Measurements from ENCODE around the gene EMILIN1. TPM values are rescaled to one million over a fixed set of nuclear protein-coding genes. Genes with fewer than 3 reads are reported as not detected.

The EMILIN1 gene
- total and polyA plus RNA-seq, 2 of the 8 experiments (the other 6 are each of a cell fraction or from before 2014, with no cell fraction given) = 1.9 to 3.0 TPM

DNA sequence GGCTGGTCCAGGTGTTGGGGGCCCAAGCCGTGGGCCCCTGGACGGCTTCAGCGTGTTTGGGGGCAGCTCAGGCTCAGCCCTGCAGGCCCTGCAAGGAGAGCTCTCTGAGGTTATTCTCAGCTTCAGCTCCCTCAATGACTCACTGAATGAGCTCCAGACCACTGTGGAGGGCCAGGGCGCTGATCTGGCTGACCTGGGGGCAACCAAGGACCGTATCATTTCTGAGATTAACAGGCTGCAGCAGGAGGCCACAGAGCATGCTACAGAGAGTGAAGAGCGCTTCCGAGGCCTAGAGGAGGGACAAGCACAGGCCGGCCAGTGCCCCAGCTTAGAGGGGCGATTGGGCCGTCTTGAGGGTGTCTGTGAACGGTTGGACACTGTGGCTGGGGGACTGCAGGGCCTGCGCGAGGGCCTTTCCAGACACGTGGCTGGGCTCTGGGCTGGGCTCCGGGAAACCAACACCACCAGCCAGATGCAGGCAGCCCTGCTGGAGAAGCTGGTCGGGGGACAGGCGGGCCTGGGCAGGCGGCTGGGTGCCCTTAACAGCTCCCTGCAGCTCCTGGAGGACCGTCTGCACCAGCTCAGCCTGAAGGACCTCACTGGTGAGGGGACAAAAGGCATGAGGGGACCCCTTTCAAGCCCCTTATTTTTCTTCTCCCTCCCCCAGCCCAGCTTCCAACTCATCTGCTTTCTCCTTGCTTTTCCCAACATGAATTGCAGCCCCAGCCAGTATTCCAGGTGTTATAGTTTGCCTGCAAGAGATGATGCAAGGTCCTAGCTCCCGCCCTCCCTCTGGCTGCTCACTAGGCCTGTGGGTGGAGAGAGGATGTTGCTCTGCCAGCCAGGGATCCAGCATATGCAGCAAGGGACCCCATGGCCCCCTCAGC, 5.2 kb downstream of the EMILIN1 start:
- peaks cover 0 to 9% (median 4%) of the 10 kb centered on the region in 4 experiments; a peak in 2 of 7 replicates for H3K27me3 ChIP-seq (replicated peaks in 1 of 4; ENCODE audit: control insufficient read depth in 3 of 4, extremely low read depth in 1 of 4, insufficient read depth in 3 of 4, low read length in 3 of 4)
- H3K36me3 ChIP-seq (ENCODE audit: control insufficient read depth in 2 of 4, insufficient read depth in 4 of 4, low read length in 3 of 4) = no peaks in the 10 kb centered on the region
- no peak overlapping the region for H2BK120ac ChIP-seq (replicated peaks; ENCODE audit: low read depth, low read length)
- H2BK20ac ChIP-seq (ENCODE audit: low read length) = no peak overlapping the region
- H4K91ac ChIP-seq (replicated peaks; ENCODE audit: insufficient read length, low read length) = no peak overlapping the region
- no peak overlapping the region for H3K56ac ChIP-seq (replicated peaks; ENCODE audit: insufficient read length, low read depth, low read length)
- H3K9ac ChIP-seq (replicated peaks in 1 of 4; ENCODE audit: extremely low read depth in 1 of 4, low read depth in 3 of 4, low read length in 3 of 4) = no peak overlapping the region
- H2BK12ac ChIP-seq (ENCODE audit: low read depth, low read length) = no peak overlapping the region
- H3K79me1 ChIP-seq (ENCODE audit: low read depth, low read length) = no peaks in the 10 kb centered on the region
- peak overlapping the region; percentile 72; the same call in 1 of the 2 replicates for H2BK15ac ChIP-seq (ENCODE audit: low read length)
- no peaks in the 10 kb centered on the region for H4K20me1 ChIP-seq (replicated peaks in 1 of 2; ENCODE audit: control insufficient read depth in 1 of 2, insufficient read depth in 2 of 2, low read length in 2 of 2)
- no peak overlapping the region for H3K4ac ChIP-seq (replicated peaks; ENCODE audit: insufficient read length, low read depth, low read length)
- H3K4me3 ChIP-seq (ENCODE audit: extremely low read depth in 1 of 4, insufficient read depth in 2 of 4, low read depth in 3 of 4, low read length in 4 of 4) = no peak overlapping the region
- H2BK5ac ChIP-seq (ENCODE audit: low read depth, low read length) = no peak overlapping the region
- peak overlapping the region; percentile 75; the same call in 1 of the 2 replicates for H4K8ac ChIP-seq (ENCODE audit: extremely low read depth, insufficient read depth, low read length)
- H2AFZ ChIP-seq (ENCODE audit: low read length) = no peak overlapping the region
- no peaks in the 10 kb centered on the region for H3K79me2 ChIP-seq (ENCODE audit: control insufficient read depth in 1 of 2, insufficient read depth in 2 of 2, low read length in 2 of 2)
- 81% methylated on average over 20 of the region's 20 CpGs; no CpG with 5 or more reads in 1 of the 2 experiments for WGBS, 2 experiments (ENCODE audit: extremely low coverage in 1 of 2, insufficient coverage in 1 of 2, insufficient read length in 1 of 2, insufficient replicate concordance in 2 of 2, low coverage in 1 of 2, low lambda C conversion rate in 2 of 2, missing lambda C conversion rate in 1 of 2)
- H3K23me2 ChIP-seq (ENCODE audit: low read depth, low read length) = peaks cover 13% of the 10 kb centered on the region; the same call in 1 of the 2 replicates
- H2AK5ac ChIP-seq (ENCODE audit: low read depth, low read length) = no peak overlapping the region
- no peak overlapping the region for H3K18ac ChIP-seq (ENCODE audit: extremely low read depth, low read length)
- DNase-seq (ENCODE audit: low read depth in 1 of 2, low spot score in 2 of 2) = no peak
- peaks cover 4 to 31% (median 13%) of the 10 kb centered on the region in 4 experiments for H3K4me1 ChIP-seq (replicated peaks in 1 of 4; ENCODE audit: control insufficient read depth in 3 of 4, insufficient read depth in 4 of 4, low read length in 3 of 4)
- no peak overlapping the region for H4K5ac ChIP-seq (ENCODE audit: insufficient read length, low read depth, low read length)
- H3K9me3 ChIP-seq (ENCODE audit: insufficient read depth in 2 of 2, low read depth in 1 of 2, low read length in 1 of 2) = no peaks in the 10 kb centered on the region
- TF ChIP-seq CBX8 (IDR thresholded peaks at IDR 0.05; ENCODE audit: borderline replicate concordance, low read depth, low read length) (no peak), EGR1 (IDR thresholded peaks at IDR 0.05; ENCODE audit: borderline replicate concordance, low read depth, low read length) (no peak), BACH1 (IDR thresholded peaks at IDR 0.05; ENCODE audit: low read length) (no peak), BCL11A (IDR thresholded peaks at IDR 0.05; ENCODE audit: low read depth in 2 of 2, low read length in 2 of 2) (no peak), YY1 (IDR thresholded peaks at IDR 0.05; ENCODE audit: low read depth, low read length) (no peak), EP300 (IDR thresholded peaks at IDR 0.05; ENCODE audit: borderline replicate concordance in 1 of 2, low read depth in 2 of 2, low read length in 2 of 2) (no peak), SP1 (IDR thresholded peaks at IDR 0.05; ENCODE audit: low read depth, low read length) (no peak), CBX5 (IDR thresholded peaks at IDR 0.05; ENCODE audit: low read depth, low read length) (no peak), POU5F1 (IDR thresholded peaks at IDR 0.05; ENCODE audit: low read depth, low read length) (no peak), FOSL1 (IDR thresholded peaks at IDR 0.05; ENCODE audit: insufficient read depth, low read depth, low read length) (no peak), CHD1 (IDR thresholded peaks at IDR 0.05; ENCODE audit: low read depth, low read length) (no peak)
- H3K23ac ChIP-seq (ENCODE audit: insufficient read length) = no peak overlapping the region
- no peak overlapping the region for H3K4me2 ChIP-seq (ENCODE audit: insufficient read depth in 1 of 2, low read depth in 2 of 2, low read length in 2 of 2)
- no peak overlapping the region for H3K14ac ChIP-seq (ENCODE audit: insufficient read length)
- FAIRE-seq = no peak
- no peak overlapping the region for H3K27ac ChIP-seq (ENCODE audit: low read depth, low read length)
- ChIA-PET POLR2A (ENCODE audit: partially characterized antibody) (interaction anchor here (0.8 to 5.9 kb wide), 8 partner anchors 11 to 273 kb away, joined by 3 to 63 read pairs (median 6); partner anchors contain the start of genes AGBL5, ATRAID, GTF3C2 and OST4), CTCF (ENCODE audit: partially characterized antibody) (interaction anchor here (1.1 to 16.5 kb wide), 8 partner anchors 9 to 86 kb away, joined by 3 to 160 read pairs (median 6); partner anchors contain the start of genes AGBL5, OST4 and PREB)

Data from H1 (cell line).